Spleen (tissue), 11 donors: ENCODE results near the gene MMP14. TPM values are rescaled to one million over a fixed set of nuclear protein-coding genes. Genes with fewer than 3 reads are reported as not detected.
"Not testable (repeated sequence)": the region's sequence is repeated elsewhere in the genome, so short reads cannot be mapped to it uniquely, and the experiment has no call there.

ENCODE experiments used
- DNase-seq: peaks from one replicate; pipeline ENCODE4 v3.0.0-alpha.2; 2020
- H3K27ac ChIP-seq, 8 donors: fragments of 200-600 bp; sonication (generic) in 7 of 8; 1 replicate in 4 of 8; 2 replicates in 4 of 8; pipeline versions ENCODE4 v1.5.0 to v1.8.0; 2016 to 2021; ENCODE audit warnings: inconsistent platforms in 4 of 8, mild to moderate bottlenecking in 4 of 8, moderate library complexity in 1 of 8
- H3K27me3 ChIP-seq, 7 donors: fragments of 200-600 bp; sonication (generic) in 6 of 7; replicated peaks in 1 of 7; 1 replicate in 4 of 7; 2 replicates in 3 of 7; pipeline versions ENCODE4 v1.5.0 to v1.8.0; 2016 to 2021; ENCODE audit warnings: inconsistent platforms in 3 of 7, mild to moderate bottlenecking in 1 of 7
- H3K36me3 ChIP-seq, 6 donors: fragments of 200-600 bp; sonication (generic) in 5 of 6; 1 replicate in 4 of 6; 2 replicates in 2 of 6; pipeline versions ENCODE4 v1.5.0 to v1.8.0; 2016 to 2021; ENCODE audit warnings: inconsistent platforms in 2 of 6
- H3K4me1 ChIP-seq, 6 donors: fragments of 200-600 bp; sonication (generic) in 5 of 6; 1 replicate in 3 of 6; 2 replicates in 3 of 6; pipeline versions ENCODE4 v1.5.0 to v1.8.0; 2016 to 2021; ENCODE audit warnings: inconsistent platforms in 3 of 6
- H3K4me3 ChIP-seq, 8 donors: fragments of 200-600 bp; sonication (generic) in 7 of 8; 1 replicate in 4 of 8; 2 replicates in 4 of 8; pipeline versions ENCODE4 v1.5.0 to v1.8.0; 2016 to 2021; ENCODE audit warnings: inconsistent platforms in 4 of 8, mild to moderate bottlenecking in 4 of 8, moderate library complexity in 2 of 8
- H3K9me3 ChIP-seq, 8 donors: fragments of 200-600 bp; sonication (generic) in 7 of 8; 1 replicate in 4 of 8; 2 replicates in 4 of 8; pipeline versions ENCODE4 v1.5.0 to v1.8.0; 2016 to 2021; ENCODE audit warnings: inconsistent platforms in 4 of 8
- CTCF ChIP-seq, 11 experiments: fragments of 200-600 bp in 7 of 11; fragments of 450-650 bp in 4 of 11; sonication (generic) in 4 of 11; IDR thresholded peaks in 8 of 11; conservative IDR thresholded peaks in 3 of 11; 1 replicate in 7 of 11; 2 replicates in 4 of 11; pipeline versions ENCODE4 v1.4.0 to v1.8.0; 2016 to 2021; ENCODE audit warnings: antibody characterized with exemption in 11 of 11, inconsistent platforms in 4 of 11, mild to moderate bottlenecking in 1 of 11
- POLR2A ChIP-seq, 3 donors: fragments of 450-650 bp; IDR thresholded peaks; one replicate each; pipeline ENCODE4 v1.5.1; 2017; ENCODE audit warnings: antibody characterized with exemption in 3 of 3, mild to moderate bottlenecking in 1 of 3
- POLR2AphosphoS5 ChIP-seq, 3 donors: sonication (generic); formaldehyde crosslinking; IDR thresholded peaks; one replicate each; pipeline ENCODE4 v1.5.1; 2017; ENCODE audit warnings: antibody characterized with exemption in 3 of 3
- WGBS, 5 donors: extraction: QIAGEN DNeasy Blood & Tissue Kit in 3 of 5; methylation state at CpG; one replicate each; pipeline versions ENCODE4 v1.1.5 to v1.1.7; 2013 to 2018; 5-methylcytosine and 5-hydroxymethylcytosine counted together
- intact Hi-C: fragments of 100-400 bp; cut with DNase I; formaldehyde crosslinking; loops from one replicate; pipeline ENCODE4 v1.15.0; 2023; ENCODE audit warnings: low total_unique reads
- polyA plus RNA-seq, 3 donors: library from polyadenylated mRNA; stranded (reverse); fragments of 200-250 nt; gene quantifications; one replicate each; pipeline ENCODE4 v1.2.1, GENCODE V29; 2013
- total RNA-seq, 7 donors: library from RNA; depleted of rRNA in 3 of 7; stranded (reverse); fragments of >200 nt in 3 of 7; fragmentation: NEBNext Ultra II Directional in 4 of 7; extraction: Animal tissue kit (Norgen Biotek cat#: 25700) in 4 of 7; gene quantifications; one replicate each; pipeline versions ENCODE4 v1.1.0 to v1.2.1, GENCODE V29; 2016 to 2021
- donor health status: healthy with polysubstance abuse.
- donor health status: DM: no; HTN: no; CAD: no; lungs with moderate emphysema.
- donor health status: DM: no; HTN: no; CAD: no.
- donor health status: Bipolar disorder and iron deficiency.
- donor health status: healthy.
- donor health status: DM: no; HTN: no; CAD: no.
- donor health status: DM: yes; HTN: yes; CAD: no.

MMP14 gene
- total and polyA plus RNA-seq, 10 donors: 6.6 to 126 (median 60.9) TPM

- H3K4me3 ChIP-seq: no peak overlapping the region
- intact Hi-C loops: no loop called here
- H3K27me3 ChIP-seq: no peaks in the 10 kb centered on the region
- WGBS, 5 donors: 78 to 94% (median 85%) methylated on average over 8 to 10 of the region's 10 CpGs
- no peak for TF ChIP-seq POLR2A (IDR thresholded peaks at IDR 0.05)
- TF ChIP-seq POLR2AphosphoS5 (IDR thresholded peaks at IDR 0.05): no peak
- TF ChIP-seq CTCF (IDR thresholded peaks at IDR 0.05 in 8 of 11, conservative IDR thresholded peaks at IDR 0.05 in 3 of 11): no peak
- no peak for DNase-seq
- no peaks in the 10 kb centered on the region for H3K9me3 ChIP-seq
- peaks cover 0 to 14% (median 0%) of the 10 kb centered on the region in 6 donors for H3K36me3 ChIP-seq
- peak overlapping the region in 2 of 8 donors; percentile 9 to 10 for H3K27ac ChIP-seq
- peaks cover 0 to 92% (median 53%) of the 10 kb centered on the region in 6 donors for H3K4me1 ChIP-seq
Measured at GRCh38 chr14:22800346-22800745, 36.0 kb upstream of the MMP14 start.

GRCh38 chr14:22801716-22802115 lies 34.7 kb upstream of the MMP14 start:
- no peak for TF ChIP-seq POLR2AphosphoS5 (IDR thresholded peaks at IDR 0.05)
- TF ChIP-seq POLR2A (IDR thresholded peaks at IDR 0.05): no peak
- no peak for TF ChIP-seq CTCF (IDR thresholded peaks at IDR 0.05 in 8 of 11, conservative IDR thresholded peaks at IDR 0.05 in 3 of 11)
- H3K9me3 ChIP-seq: no peaks in the 10 kb centered on the region
- no peak for DNase-seq
- intact Hi-C loops: no loop called here
- H3K4me1 ChIP-seq: peaks cover 0 to 92% (median 48%) of the 10 kb centered on the region in 6 donors
- peak overlapping the region in 2 of 8 donors; percentile 68 to 79 for H3K27ac ChIP-seq
- H3K36me3 ChIP-seq: peaks cover 0 to 19% (median 0%) of the 10 kb centered on the region in 6 donors
- H3K4me3 ChIP-seq: no peak overlapping the region
- H3K27me3 ChIP-seq: no peaks in the 10 kb centered on the region
- 76 to 89% (median 79%) methylated on average over 8 of the region's 8 CpGs for WGBS, 5 donors

- no peaks in the 10 kb centered on the region for H3K27me3 ChIP-seq
- TF ChIP-seq POLR2A (IDR thresholded peaks at IDR 0.05): no peak
- TF ChIP-seq CTCF (IDR thresholded peaks at IDR 0.05 in 8 of 11, conservative IDR thresholded peaks at IDR 0.05 in 3 of 11): no peak
- TF ChIP-seq POLR2AphosphoS5 (IDR thresholded peaks at IDR 0.05): no peak
- intact Hi-C loops: no loop called here
- no peaks in the 10 kb centered on the region for H3K9me3 ChIP-seq
- peak overlapping the region in 5 of 8 donors; percentile 32 to 79 (median 62) for H3K27ac ChIP-seq
- H3K36me3 ChIP-seq: peaks cover 0 to 25% (median 0%) of the 10 kb centered on the region in 6 donors
- peak; percentile 51 for DNase-seq
- peaks cover 2 to 91% (median 52%) of the 10 kb centered on the region in 6 donors for H3K4me1 ChIP-seq
- 61 to 77% (median 75%) methylated on average over 12 of the region's 12 CpGs for WGBS, 5 donors
- peak overlapping the region in 1 of 8 donors; percentile 35 for H3K4me3 ChIP-seq
Measured at GRCh38 chr14:22802860-22803686, 33.3 kb upstream of the MMP14 start.

GRCh38 chr14:22803687-22803974 lies 32.8 kb upstream of the MMP14 start:
- 71 to 87% (median 83%) methylated on average over 3 of the region's 3 CpGs for WGBS, 5 donors
- peaks cover 7 to 91% (median 54%) of the 10 kb centered on the region in 6 donors for H3K4me1 ChIP-seq
- H3K9me3 ChIP-seq: no peaks in the 10 kb centered on the region
- H3K4me3 ChIP-seq: peak overlapping the region in 1 of 8 donors; percentile 35
- no peaks in the 10 kb centered on the region for H3K27me3 ChIP-seq
- H3K36me3 ChIP-seq: peaks cover 0 to 27% (median 0%) of the 10 kb centered on the region in 6 donors
- H3K27ac ChIP-seq: peak overlapping the region in 5 of 8 donors; percentile 32 to 79 (median 62)
- TF ChIP-seq POLR2AphosphoS5 (IDR thresholded peaks at IDR 0.05) (no peak), CTCF (IDR thresholded peaks at IDR 0.05 in 8 of 11, conservative IDR thresholded peaks at IDR 0.05 in 3 of 11) (no peak), POLR2A (IDR thresholded peaks at IDR 0.05) (no peak)
- peak; percentile 66 for DNase-seq
- intact Hi-C loops: no loop called here

GRCh38 chr14:22805235-22805634 lies 31.1 kb upstream of the MMP14 start:
- DNase-seq, intact Hi-C loops, H3K27me3 ChIP-seq, H3K4me3 ChIP-seq, H3K9me3 ChIP-seq: not testable (repeated sequence)
- H3K4me1 ChIP-seq: peaks cover 7 to 96% (median 59%) of the 10 kb centered on the region in 6 donors
- peaks cover 0 to 41% (median 0%) of the 10 kb centered on the region in 6 donors for H3K36me3 ChIP-seq
- 85 to 98% (median 94%) methylated on average over 4 of the region's 4 CpGs for WGBS, 5 donors
- H3K27ac ChIP-seq: peak overlapping the region in 4 of 8 donors; percentile 54 to 79 (median 65)
